SK-N-SH (cell line): ENCODE measurements around the gene CIDEA. TPM values are rescaled to one million over a fixed set of nuclear protein-coding genes. Genes with fewer than 3 reads are reported as not detected.

ENCODE experiments used
- CTCF ChIA-PET: fragments of 300-600, 350-600 bp; formaldehyde crosslinking; extraction: SDS; loops from one replicate; lab custom pipeline; 2021; lab: Yijun Ruan, JAX
- POLR2A ChIA-PET: fragments of 350-600 bp; sonication (Branson Sonifier 250); formaldehyde crosslinking; extraction: SDS; loops from one replicate; lab custom pipeline; 2020; ENCODE audit warnings: antibody characterized with exemption, inconsistent platforms; lab: Yijun Ruan, JAX
- DNase-seq: peaks from one replicate; pipeline ENCODE4 v3.0.0; 2012
- H2AFZ ChIP-seq: fragments of 200-600 bp; sonication (generic); 2 replicates; pipeline ENCODE4 v1.8.1; 2016; ENCODE audit warnings: antibody characterized with exemption, mild to moderate bottlenecking, low read depth
- H3F3A ChIP-seq: fragments of 200-600 bp; sonication (generic); replicated peaks from 2 replicates; pipeline ENCODE3; 2016; ENCODE audit warnings: antibody characterized with exemption, mild to moderate bottlenecking; ENCODE audit not compliant: insufficient read depth
- H3K27ac ChIP-seq, 2 experiments: fragments of 200-500 bp in 1 of 2; fragments of 200-600 bp in 1 of 2; sonication (Bioruptor generic) in 1 of 2; sonication (generic), shearing (Covaris generic) in 1 of 2; 2 replicates each; pipeline versions ENCODE4 v1.5.1 to v1.6.1; 2014 to 2016; ENCODE audit warnings: low read depth in 2 of 2, inconsistent platforms in 1 of 2, low read length in 1 of 2, mild to moderate bottlenecking in 1 of 2, mixed read lengths in 1 of 2
- H3K27me3 ChIP-seq: fragments of 200-600 bp; sonication (generic), shearing (Covaris generic); 2 replicates; pipeline ENCODE4 v1.6.1; 2016; ENCODE audit warnings: mixed run types; ENCODE audit not compliant: insufficient read depth
- H3K36me3 ChIP-seq, 2 experiments: fragments of 200-500 bp in 1 of 2; fragments of 200-600 bp in 1 of 2; sonication (Bioruptor generic) in 1 of 2; sonication (generic) in 1 of 2; replicated peaks in 1 of 2; 2 replicates each; pipeline versions ENCODE3 to v1.5.1; 2014 to 2016; ENCODE audit warnings: low read length in 1 of 2, mild to moderate bottlenecking in 1 of 2; ENCODE audit not compliant: insufficient read depth in 2 of 2, control insufficient read depth in 1 of 2
- H3K4me1 ChIP-seq, 2 experiments: fragments of 200-500 bp in 1 of 2; fragments of 200-600 bp in 1 of 2; sonication (Bioruptor generic) in 1 of 2; sonication (generic), shearing (Covaris generic) in 1 of 2; 2 replicates each; pipeline versions ENCODE4 v1.5.1 to v1.6.1; 2014 to 2016; ENCODE audit warnings: low read depth in 1 of 2, low read length in 1 of 2, mixed run types in 1 of 2; ENCODE audit not compliant: insufficient read depth in 2 of 2, control insufficient read depth in 1 of 2
- H3K4me2 ChIP-seq: fragments of 200-600 bp; sonication (generic), shearing (Covaris generic); 2 replicates; pipeline ENCODE4 v1.6.1; 2017; ENCODE audit warnings: mixed run types
- H3K4me3 ChIP-seq, 2 experiments: fragments of 200-500 bp in 1 of 2; fragments of 200-600 bp in 1 of 2; sonication (Bioruptor generic) in 1 of 2; sonication (generic), shearing (Covaris generic) in 1 of 2; 2 replicates each; pipeline versions ENCODE4 v1.5.1 to v1.8.1; 2014 to 2016; ENCODE audit warnings: low read depth in 2 of 2, inconsistent platforms in 1 of 2, low read length in 1 of 2, mild to moderate bottlenecking in 1 of 2, mixed read lengths in 1 of 2, moderate library complexity in 1 of 2
- H3K79me2 ChIP-seq: fragments of 200-600 bp; sonication (generic); 2 replicates; pipeline ENCODE4 v1.8.1; 2017; ENCODE audit warnings: mild to moderate bottlenecking; ENCODE audit not compliant: insufficient read depth
- H3K9ac ChIP-seq: fragments of 200-600 bp; sonication (generic); 2 replicates; pipeline ENCODE4 v1.6.1; 2017; ENCODE audit warnings: mixed run types
- H3K9me2 ChIP-seq: fragments of 200-600 bp; sonication (generic); 2 replicates; pipeline ENCODE4 v1.6.1; 2017; ENCODE audit warnings: mixed run types
- H3K9me3 ChIP-seq: fragments of 200-600 bp; sonication (generic); 2 replicates; pipeline ENCODE4 v1.6.1; 2017; ENCODE audit warnings: mixed run types, mild to moderate bottlenecking, moderate library complexity
- H4K20me1 ChIP-seq: fragments of 200-600 bp; sonication (generic); 2 replicates; pipeline ENCODE4 v1.6.1; 2017; ENCODE audit warnings: mild to moderate bottlenecking, mixed run types; ENCODE audit not compliant: insufficient read depth
- CHD2 ChIP-seq: fragments of 150-350 bp; IDR thresholded peaks from 2 replicates; pipeline ENCODE4 v1.6.1; 2018; ENCODE audit warnings: low read length; ENCODE audit not compliant: partially characterized antibody
- ELF1 ChIP-seq: IDR thresholded peaks from 2 replicates; pipeline ENCODE4 v1.4.0; 2012
- EZH2phosphoT487 ChIP-seq: fragments of 200-600 bp; sonication (generic); IDR thresholded peaks from 2 replicates; pipeline ENCODE4 v1.6.1; 2017; ENCODE audit warnings: low read depth, mixed run types, mild to moderate bottlenecking, antibody characterized with exemption, moderate library complexity, borderline replicate concordance
- FOSL2 ChIP-seq: IDR thresholded peaks from 2 replicates; pipeline ENCODE4 v1.4.0; 2012; ENCODE audit warnings: low read depth, mild to moderate bottlenecking, moderate library complexity, borderline replicate concordance
- GABPA ChIP-seq: IDR thresholded peaks from 2 replicates; pipeline ENCODE4 v1.4.0; 2012; ENCODE audit warnings: low read depth, mild to moderate bottlenecking
- MEF2A ChIP-seq: IDR thresholded peaks from 2 replicates; pipeline ENCODE4 v1.4.0; 2012; ENCODE audit warnings: low read depth, borderline replicate concordance
- NFIC ChIP-seq: IDR thresholded peaks from 2 replicates; pipeline ENCODE4 v1.4.0; 2012; ENCODE audit warnings: borderline replicate concordance
- NRF1 ChIP-seq: IDR thresholded peaks from 2 replicates; pipeline ENCODE4 v1.6.1; 2012; ENCODE audit warnings: low read depth, mild to moderate bottlenecking, low read length
- RAD21 ChIP-seq: IDR thresholded peaks from 2 replicates; pipeline ENCODE4 v1.6.1; 2012; ENCODE audit warnings: mild to moderate bottlenecking, low read length
- RFX5 ChIP-seq: IDR thresholded peaks from 2 replicates; pipeline ENCODE4 v1.6.1; 2012; ENCODE audit warnings: mild to moderate bottlenecking, improper control_type of control experiment, low read length
- SIN3A ChIP-seq: IDR thresholded peaks from 2 replicates; pipeline ENCODE4 v1.6.1; 2012; ENCODE audit warnings: low read depth, mild to moderate bottlenecking, low read length, moderate library complexity, borderline replicate concordance
- SMC3 ChIP-seq: IDR thresholded peaks from 2 replicates; pipeline ENCODE4 v1.6.1; 2012; ENCODE audit warnings: low read depth, low read length, improper control_type of control experiment
- TCF12 ChIP-seq: IDR thresholded peaks from 2 replicates; pipeline ENCODE4 v1.4.0; 2012
- YY1 ChIP-seq: IDR thresholded peaks from 2 replicates; pipeline ENCODE4 v1.4.0; 2012; ENCODE audit warnings: low read depth, mild to moderate bottlenecking
- ZBTB33 ChIP-seq: IDR thresholded peaks from 2 replicates; pipeline ENCODE4 v1.4.0; 2012; ENCODE audit warnings: low read depth, borderline replicate concordance
- WGBS: methylation state at CpG from one replicate; pipeline ENCODE4 v1.1.6; 2017; ENCODE audit warnings: low lambda C conversion rate; 5-methylcytosine and 5-hydroxymethylcytosine counted together
- polyA plus RNA-seq, 3 experiments: library from polyadenylated mRNA; depleted of rRNA; stranded (reverse); fragments of >200 nt; gene quantifications; 2 replicates each; pipeline ENCODE4 v1.2.3, GENCODE V29; 2012
- TF ChIP-seq, protein P1 (sequence below): IDR thresholded peaks from 2 replicates; pipeline ENCODE4; 2012
- TF ChIP-seq, protein P2 (sequence below): fragments of 150-350 bp; IDR thresholded peaks from 2 replicates; pipeline ENCODE4 v1.6.1; 2017; ENCODE audit warnings: antibody characterized with exemption, low read length, low read depth, borderline replicate concordance

CIDEA gene
- polyA plus RNA-seq, 1 of the 3 experiments (the other 2 are of a cell fraction) = not detected

GRCh38 chr18:12252061-12252460 lies 2.1 kb upstream of the CIDEA start:
- DNase-seq = no peak
- Histone ChIP-seq H3K27ac (no peak overlapping the region), H3K79me2 (no peaks in the 10 kb centered on the region), H3K4me2 (no peak overlapping the region), H3K4me3 (no peak overlapping the region), H3K9me2 (no peaks in the 10 kb centered on the region), H2AFZ (no peak overlapping the region), H3K27me3 (peaks cover 89% of the 10 kb centered on the region), H3K9me3 (no peaks in the 10 kb centered on the region), H3K36me3 (no peaks in the 10 kb centered on the region), H3K9ac (no peak overlapping the region), H3F3A (no peaks in the 10 kb centered on the region), H3K4me1 (no peaks in the 10 kb centered on the region; a peak in 1 of 4 replicates), H4K20me1 (no peaks in the 10 kb centered on the region)
- ChIA-PET CTCF (interaction anchor here (0.7 to 1.6 kb wide), 3 partner anchors 14 to 407 kb away, joined by 3 to 8 read pairs (median 4); no protein-coding TSS in a partner anchor), POLR2A (no interaction called here)
- TF ChIP-seq EZH2phosphoT487 (no peak), ELF1 (no peak), SMC3 (no peak), GABPA (no peak), MEF2A (no peak), YY1 (no peak), RAD21 (no peak), TCF12 (no peak), RFX5 (no peak), ZBTB33 (no peak), SIN3A (no peak), NRF1 (no peak), NFIC (no peak), FOSL2 (no peak), CHD2 (no peak)
- TF ChIP-seq, protein P1, sequence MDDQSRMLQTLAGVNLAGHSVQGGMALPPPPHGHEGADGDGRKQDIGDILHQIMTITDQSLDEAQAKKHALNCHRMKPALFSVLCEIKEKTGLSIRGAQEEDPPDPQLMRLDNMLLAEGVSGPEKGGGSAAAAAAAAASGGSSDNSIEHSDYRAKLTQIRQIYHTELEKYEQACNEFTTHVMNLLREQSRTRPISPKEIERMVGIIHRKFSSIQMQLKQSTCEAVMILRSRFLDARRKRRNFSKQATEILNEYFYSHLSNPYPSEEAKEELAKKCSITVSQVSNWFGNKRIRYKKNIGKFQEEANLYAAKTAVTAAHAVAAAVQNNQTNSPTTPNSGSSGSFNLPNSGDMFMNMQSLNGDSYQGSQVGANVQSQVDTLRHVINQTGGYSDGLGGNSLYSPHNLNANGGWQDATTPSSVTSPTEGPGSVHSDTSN = no peak
- TF ChIP-seq, protein P2, sequence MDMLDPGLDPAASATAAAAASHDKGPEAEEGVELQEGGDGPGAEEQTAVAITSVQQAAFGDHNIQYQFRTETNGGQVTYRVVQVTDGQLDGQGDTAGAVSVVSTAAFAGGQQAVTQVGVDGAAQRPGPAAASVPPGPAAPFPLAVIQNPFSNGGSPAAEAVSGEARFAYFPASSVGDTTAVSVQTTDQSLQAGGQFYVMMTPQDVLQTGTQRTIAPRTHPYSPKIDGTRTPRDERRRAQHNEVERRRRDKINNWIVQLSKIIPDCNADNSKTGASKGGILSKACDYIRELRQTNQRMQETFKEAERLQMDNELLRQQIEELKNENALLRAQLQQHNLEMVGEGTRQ = no peak
- WGBS = 48% methylated on average over 5 of the region's 6 CpGs
